WTC11 (cell line): ENCODE measurements around the gene NBAS.

Experiments
- CREM ChIP-seq: sonication (generic); formaldehyde crosslinking; IDR thresholded peaks from 2 replicates; pipeline ENCODE4 v1.8.1; 2022; ENCODE audit warnings: mild to moderate bottlenecking, missing genetic modification reagents, moderate library complexity
- FOXJ3 ChIP-seq: sonication (generic); formaldehyde crosslinking; IDR thresholded peaks from 2 replicates; pipeline ENCODE4 v1.9.0; 2021; ENCODE audit warnings: missing genetic modification reagents, mild to moderate bottlenecking, borderline replicate concordance
- GRHL2 ChIP-seq: fragments of 250-450 bp; sonication (Bioruptor Pico); IDR thresholded peaks from 2 replicates; pipeline ENCODE4 v1.8.0; 2022; ENCODE audit warnings: mild to moderate bottlenecking, moderate library complexity; ENCODE audit not compliant: insufficient replicate concordance, severe bottlenecking
- NR3C1 ChIP-seq: sonication (generic); formaldehyde crosslinking; conservative IDR thresholded peaks from 2 replicates; pipeline ENCODE4 v1.8.1; 2023; ENCODE audit warnings: low read depth, mild to moderate bottlenecking, missing genetic modification reagents
- SMAD3 ChIP-seq: sonication (generic); formaldehyde crosslinking; IDR thresholded peaks from 2 replicates; pipeline ENCODE4 v1.8.0; 2022; ENCODE audit warnings: missing genetic modification reagents, mild to moderate bottlenecking, borderline replicate concordance
- TCF7 ChIP-seq: sonication (generic); formaldehyde crosslinking; IDR thresholded peaks from 2 replicates; pipeline ENCODE4 v1.8.0; 2022; ENCODE audit warnings: mild to moderate bottlenecking, low read depth, missing genetic modification reagents, moderate library complexity
- TEAD4 ChIP-seq: sonication (generic); formaldehyde crosslinking; IDR thresholded peaks from 2 replicates; pipeline ENCODE4 v1.8.0; 2022; ENCODE audit warnings: mild to moderate bottlenecking, missing genetic modification reagents
- ZBTB21 ChIP-seq: sonication (generic); formaldehyde crosslinking; IDR thresholded peaks from 2 replicates; pipeline ENCODE4 v1.8.1; 2023; ENCODE audit warnings: mild to moderate bottlenecking, missing genetic modification reagents, borderline replicate concordance
- TF ChIP-seq, protein P1 (sequence below): sonication (generic); formaldehyde crosslinking; conservative IDR thresholded peaks from 2 replicates; pipeline ENCODE4 v1.8.1; 2022; ENCODE audit warnings: mild to moderate bottlenecking, missing genetic modification reagents
- TF ChIP-seq, protein P2 (sequence below): fragments of 200-600 bp; IDR thresholded peaks from 2 replicates; pipeline ENCODE4 v1.8.0; 2022; ENCODE audit warnings: antibody characterized with exemption
- TF ChIP-seq, protein P3 (sequence below): sonication (generic); formaldehyde crosslinking; IDR thresholded peaks from 2 replicates; pipeline ENCODE4 v1.8.1; 2023; ENCODE audit warnings: mild to moderate bottlenecking, missing genetic modification reagents
- TF ChIP-seq, protein P4 (sequence below): sonication (generic); formaldehyde crosslinking; IDR thresholded peaks from 2 replicates; pipeline ENCODE4 v1.8.0; 2023; ENCODE audit warnings: missing genetic modification reagents, mild to moderate bottlenecking, borderline replicate concordance

DNA sequence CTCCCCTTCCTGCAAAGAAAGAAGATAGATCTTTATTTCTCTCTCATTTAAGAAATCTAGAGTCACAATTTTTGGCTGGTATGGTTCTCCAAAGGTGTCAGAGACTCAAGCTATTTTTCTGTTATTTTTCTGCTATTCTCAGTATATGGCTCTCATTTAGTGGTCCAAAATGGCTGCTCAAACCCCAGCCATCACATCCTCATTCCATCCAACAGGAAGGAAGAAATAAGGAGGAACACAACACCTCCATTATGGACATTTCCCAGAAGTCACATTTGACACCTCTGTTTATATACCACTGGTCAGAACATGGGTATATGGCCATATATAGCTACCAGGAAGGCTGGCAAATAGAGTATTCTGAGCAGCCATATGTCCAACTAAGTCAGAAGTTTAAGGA is 23.2 kb upstream of the NBAS start:
- TF ChIP-seq, protein P1, sequence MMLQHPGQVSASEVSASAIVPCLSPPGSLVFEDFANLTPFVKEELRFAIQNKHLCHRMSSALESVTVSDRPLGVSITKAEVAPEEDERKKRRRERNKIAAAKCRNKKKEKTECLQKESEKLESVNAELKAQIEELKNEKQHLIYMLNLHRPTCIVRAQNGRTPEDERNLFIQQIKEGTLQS = no peak
- TF ChIP-seq, protein P2, sequence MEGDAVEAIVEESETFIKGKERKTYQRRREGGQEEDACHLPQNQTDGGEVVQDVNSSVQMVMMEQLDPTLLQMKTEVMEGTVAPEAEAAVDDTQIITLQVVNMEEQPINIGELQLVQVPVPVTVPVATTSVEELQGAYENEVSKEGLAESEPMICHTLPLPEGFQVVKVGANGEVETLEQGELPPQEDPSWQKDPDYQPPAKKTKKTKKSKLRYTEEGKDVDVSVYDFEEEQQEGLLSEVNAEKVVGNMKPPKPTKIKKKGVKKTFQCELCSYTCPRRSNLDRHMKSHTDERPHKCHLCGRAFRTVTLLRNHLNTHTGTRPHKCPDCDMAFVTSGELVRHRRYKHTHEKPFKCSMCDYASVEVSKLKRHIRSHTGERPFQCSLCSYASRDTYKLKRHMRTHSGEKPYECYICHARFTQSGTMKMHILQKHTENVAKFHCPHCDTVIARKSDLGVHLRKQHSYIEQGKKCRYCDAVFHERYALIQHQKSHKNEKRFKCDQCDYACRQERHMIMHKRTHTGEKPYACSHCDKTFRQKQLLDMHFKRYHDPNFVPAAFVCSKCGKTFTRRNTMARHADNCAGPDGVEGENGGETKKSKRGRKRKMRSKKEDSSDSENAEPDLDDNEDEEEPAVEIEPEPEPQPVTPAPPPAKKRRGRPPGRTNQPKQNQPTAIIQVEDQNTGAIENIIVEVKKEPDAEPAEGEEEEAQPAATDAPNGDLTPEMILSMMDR = no peak
- TF ChIP-seq NR3C1 (no peak), FOXJ3 (no peak), ZBTB21 (CRISPR knock-in tag) (no peak), TCF7 (CRISPR knock-in tag) (no peak), GRHL2 (CRISPR knock-in tag) (no peak), CREM (CRISPR knock-in tag) (no peak), TEAD4 (CRISPR knock-in tag) (no peak), SMAD3 (no peak)
- TF ChIP-seq, protein P3, sequence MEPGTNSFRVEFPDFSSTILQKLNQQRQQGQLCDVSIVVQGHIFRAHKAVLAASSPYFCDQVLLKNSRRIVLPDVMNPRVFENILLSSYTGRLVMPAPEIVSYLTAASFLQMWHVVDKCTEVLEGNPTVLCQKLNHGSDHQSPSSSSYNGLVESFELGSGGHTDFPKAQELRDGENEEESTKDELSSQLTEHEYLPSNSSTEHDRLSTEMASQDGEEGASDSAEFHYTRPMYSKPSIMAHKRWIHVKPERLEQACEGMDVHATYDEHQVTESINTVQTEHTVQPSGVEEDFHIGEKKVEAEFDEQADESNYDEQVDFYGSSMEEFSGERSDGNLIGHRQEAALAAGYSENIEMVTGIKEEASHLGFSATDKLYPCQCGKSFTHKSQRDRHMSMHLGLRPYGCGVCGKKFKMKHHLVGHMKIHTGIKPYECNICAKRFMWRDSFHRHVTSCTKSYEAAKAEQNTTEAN (CRISPR knock-in tag) = no peak
- TF ChIP-seq, protein P4, sequence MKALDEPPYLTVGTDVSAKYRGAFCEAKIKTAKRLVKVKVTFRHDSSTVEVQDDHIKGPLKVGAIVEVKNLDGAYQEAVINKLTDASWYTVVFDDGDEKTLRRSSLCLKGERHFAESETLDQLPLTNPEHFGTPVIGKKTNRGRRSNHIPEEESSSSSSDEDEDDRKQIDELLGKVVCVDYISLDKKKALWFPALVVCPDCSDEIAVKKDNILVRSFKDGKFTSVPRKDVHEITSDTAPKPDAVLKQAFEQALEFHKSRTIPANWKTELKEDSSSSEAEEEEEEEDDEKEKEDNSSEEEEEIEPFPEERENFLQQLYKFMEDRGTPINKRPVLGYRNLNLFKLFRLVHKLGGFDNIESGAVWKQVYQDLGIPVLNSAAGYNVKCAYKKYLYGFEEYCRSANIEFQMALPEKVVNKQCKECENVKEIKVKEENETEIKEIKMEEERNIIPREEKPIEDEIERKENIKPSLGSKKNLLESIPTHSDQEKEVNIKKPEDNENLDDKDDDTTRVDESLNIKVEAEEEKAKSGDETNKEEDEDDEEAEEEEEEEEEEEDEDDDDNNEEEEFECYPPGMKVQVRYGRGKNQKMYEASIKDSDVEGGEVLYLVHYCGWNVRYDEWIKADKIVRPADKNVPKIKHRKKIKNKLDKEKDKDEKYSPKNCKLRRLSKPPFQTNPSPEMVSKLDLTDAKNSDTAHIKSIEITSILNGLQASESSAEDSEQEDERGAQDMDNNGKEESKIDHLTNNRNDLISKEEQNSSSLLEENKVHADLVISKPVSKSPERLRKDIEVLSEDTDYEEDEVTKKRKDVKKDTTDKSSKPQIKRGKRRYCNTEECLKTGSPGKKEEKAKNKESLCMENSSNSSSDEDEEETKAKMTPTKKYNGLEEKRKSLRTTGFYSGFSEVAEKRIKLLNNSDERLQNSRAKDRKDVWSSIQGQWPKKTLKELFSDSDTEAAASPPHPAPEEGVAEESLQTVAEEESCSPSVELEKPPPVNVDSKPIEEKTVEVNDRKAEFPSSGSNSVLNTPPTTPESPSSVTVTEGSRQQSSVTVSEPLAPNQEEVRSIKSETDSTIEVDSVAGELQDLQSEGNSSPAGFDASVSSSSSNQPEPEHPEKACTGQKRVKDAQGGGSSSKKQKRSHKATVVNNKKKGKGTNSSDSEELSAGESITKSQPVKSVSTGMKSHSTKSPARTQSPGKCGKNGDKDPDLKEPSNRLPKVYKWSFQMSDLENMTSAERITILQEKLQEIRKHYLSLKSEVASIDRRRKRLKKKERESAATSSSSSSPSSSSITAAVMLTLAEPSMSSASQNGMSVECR (CRISPR knock-in tag) = no peak
